Measurements from ENCODE around the gene SYF2.

GRCh38 chr1:25257196-25257595 is 24.9 kb upstream of the SYF2 start:
- no peak for TF ChIP-seq EP300 (IDR thresholded peaks at IDR 0.05; ENCODE audit: borderline replicate concordance in 1 of 2, low read depth in 1 of 2, low read length in 1 of 2)
- TF ChIP-seq MXI1 (IDR thresholded peaks at IDR 0.05; ENCODE audit: low read depth, low read length), result no peak
- TF ChIP-seq, protein P1, sequence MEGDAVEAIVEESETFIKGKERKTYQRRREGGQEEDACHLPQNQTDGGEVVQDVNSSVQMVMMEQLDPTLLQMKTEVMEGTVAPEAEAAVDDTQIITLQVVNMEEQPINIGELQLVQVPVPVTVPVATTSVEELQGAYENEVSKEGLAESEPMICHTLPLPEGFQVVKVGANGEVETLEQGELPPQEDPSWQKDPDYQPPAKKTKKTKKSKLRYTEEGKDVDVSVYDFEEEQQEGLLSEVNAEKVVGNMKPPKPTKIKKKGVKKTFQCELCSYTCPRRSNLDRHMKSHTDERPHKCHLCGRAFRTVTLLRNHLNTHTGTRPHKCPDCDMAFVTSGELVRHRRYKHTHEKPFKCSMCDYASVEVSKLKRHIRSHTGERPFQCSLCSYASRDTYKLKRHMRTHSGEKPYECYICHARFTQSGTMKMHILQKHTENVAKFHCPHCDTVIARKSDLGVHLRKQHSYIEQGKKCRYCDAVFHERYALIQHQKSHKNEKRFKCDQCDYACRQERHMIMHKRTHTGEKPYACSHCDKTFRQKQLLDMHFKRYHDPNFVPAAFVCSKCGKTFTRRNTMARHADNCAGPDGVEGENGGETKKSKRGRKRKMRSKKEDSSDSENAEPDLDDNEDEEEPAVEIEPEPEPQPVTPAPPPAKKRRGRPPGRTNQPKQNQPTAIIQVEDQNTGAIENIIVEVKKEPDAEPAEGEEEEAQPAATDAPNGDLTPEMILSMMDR (IDR thresholded peaks at IDR 0.05), result no peak
- no peak for TF ChIP-seq NRF1 (IDR thresholded peaks at IDR 0.05; ENCODE audit: low read depth, low read length)
- TF ChIP-seq, protein P2, sequence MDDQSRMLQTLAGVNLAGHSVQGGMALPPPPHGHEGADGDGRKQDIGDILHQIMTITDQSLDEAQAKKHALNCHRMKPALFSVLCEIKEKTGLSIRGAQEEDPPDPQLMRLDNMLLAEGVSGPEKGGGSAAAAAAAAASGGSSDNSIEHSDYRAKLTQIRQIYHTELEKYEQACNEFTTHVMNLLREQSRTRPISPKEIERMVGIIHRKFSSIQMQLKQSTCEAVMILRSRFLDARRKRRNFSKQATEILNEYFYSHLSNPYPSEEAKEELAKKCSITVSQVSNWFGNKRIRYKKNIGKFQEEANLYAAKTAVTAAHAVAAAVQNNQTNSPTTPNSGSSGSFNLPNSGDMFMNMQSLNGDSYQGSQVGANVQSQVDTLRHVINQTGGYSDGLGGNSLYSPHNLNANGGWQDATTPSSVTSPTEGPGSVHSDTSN (IDR thresholded peaks at IDR 0.05), result no peak
- no peak for TF ChIP-seq SMC3 (IDR thresholded peaks at IDR 0.05; ENCODE audit: low read depth, low read length)
- TF ChIP-seq, protein P3, sequence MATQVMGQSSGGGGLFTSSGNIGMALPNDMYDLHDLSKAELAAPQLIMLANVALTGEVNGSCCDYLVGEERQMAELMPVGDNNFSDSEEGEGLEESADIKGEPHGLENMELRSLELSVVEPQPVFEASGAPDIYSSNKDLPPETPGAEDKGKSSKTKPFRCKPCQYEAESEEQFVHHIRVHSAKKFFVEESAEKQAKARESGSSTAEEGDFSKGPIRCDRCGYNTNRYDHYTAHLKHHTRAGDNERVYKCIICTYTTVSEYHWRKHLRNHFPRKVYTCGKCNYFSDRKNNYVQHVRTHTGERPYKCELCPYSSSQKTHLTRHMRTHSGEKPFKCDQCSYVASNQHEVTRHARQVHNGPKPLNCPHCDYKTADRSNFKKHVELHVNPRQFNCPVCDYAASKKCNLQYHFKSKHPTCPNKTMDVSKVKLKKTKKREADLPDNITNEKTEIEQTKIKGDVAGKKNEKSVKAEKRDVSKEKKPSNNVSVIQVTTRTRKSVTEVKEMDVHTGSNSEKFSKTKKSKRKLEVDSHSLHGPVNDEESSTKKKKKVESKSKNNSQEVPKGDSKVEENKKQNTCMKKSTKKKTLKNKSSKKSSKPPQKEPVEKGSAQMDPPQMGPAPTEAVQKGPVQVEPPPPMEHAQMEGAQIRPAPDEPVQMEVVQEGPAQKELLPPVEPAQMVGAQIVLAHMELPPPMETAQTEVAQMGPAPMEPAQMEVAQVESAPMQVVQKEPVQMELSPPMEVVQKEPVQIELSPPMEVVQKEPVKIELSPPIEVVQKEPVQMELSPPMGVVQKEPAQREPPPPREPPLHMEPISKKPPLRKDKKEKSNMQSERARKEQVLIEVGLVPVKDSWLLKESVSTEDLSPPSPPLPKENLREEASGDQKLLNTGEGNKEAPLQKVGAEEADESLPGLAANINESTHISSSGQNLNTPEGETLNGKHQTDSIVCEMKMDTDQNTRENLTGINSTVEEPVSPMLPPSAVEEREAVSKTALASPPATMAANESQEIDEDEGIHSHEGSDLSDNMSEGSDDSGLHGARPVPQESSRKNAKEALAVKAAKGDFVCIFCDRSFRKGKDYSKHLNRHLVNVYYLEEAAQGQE (IDR thresholded peaks at IDR 0.05; ENCODE audit: low read depth, low read length), result no peak
- no peak for TF ChIP-seq TCF12 (IDR thresholded peaks at IDR 0.05)
- TF ChIP-seq POLR2AphosphoS5 (IDR thresholded peaks at IDR 0.05; ENCODE audit: low read depth, low read length), result no peak
- TF ChIP-seq GABPA (IDR thresholded peaks at IDR 0.05; ENCODE audit: low read depth), result no peak
- no peak for TF ChIP-seq SIN3A (IDR thresholded peaks at IDR 0.05; ENCODE audit: borderline replicate concordance, low read depth, low read length)
- TF ChIP-seq RAD21 (IDR thresholded peaks at IDR 0.05; ENCODE audit: low read length), result no peak
- no peak for TF ChIP-seq FOSL2 (IDR thresholded peaks at IDR 0.05; ENCODE audit: borderline replicate concordance, low read depth)
